Central memory CD4-positive, alpha-beta T cell (primary cell): Measurements from ENCODE around the gene SLC4A5.

Experiments used
- DNase-seq: peaks from one replicate; pipeline ENCODE4 v3.0.0; 2022

SLC4A5 gene

DNA sequence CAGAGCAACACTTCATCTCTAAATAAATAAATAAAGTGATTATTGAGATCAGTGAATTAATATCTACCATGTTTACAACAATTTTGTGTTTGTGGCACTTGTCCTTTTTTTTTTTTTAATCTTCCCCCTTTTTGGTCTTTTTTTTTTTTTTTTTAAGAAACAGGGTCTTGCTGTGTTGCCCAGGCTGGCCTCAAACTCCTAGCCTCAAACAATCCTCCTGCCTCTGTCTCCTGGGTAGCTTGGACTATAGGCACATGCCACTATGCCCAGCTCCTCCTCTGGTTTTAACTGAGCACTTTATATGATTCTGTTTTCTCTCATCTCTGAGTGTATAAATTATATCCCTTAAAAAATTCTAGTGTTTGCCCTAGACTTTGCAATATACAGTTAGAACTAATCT is 30.3 kb downstream of the SLC4A5 start:
- DNase-seq, result no peak

GRCh38 chr2:74307720-74308119 is 35.5 kb downstream of the SLC4A5 start:
- no peak for DNase-seq

GRCh38 chr2:74304332-74305148 is 38.7 kb downstream of the SLC4A5 start:
- DNase-seq, result no peak

GRCh38 chr2:74302865-74303264 is 40.4 kb downstream of the SLC4A5 start:
- no peak for DNase-seq

DNA sequence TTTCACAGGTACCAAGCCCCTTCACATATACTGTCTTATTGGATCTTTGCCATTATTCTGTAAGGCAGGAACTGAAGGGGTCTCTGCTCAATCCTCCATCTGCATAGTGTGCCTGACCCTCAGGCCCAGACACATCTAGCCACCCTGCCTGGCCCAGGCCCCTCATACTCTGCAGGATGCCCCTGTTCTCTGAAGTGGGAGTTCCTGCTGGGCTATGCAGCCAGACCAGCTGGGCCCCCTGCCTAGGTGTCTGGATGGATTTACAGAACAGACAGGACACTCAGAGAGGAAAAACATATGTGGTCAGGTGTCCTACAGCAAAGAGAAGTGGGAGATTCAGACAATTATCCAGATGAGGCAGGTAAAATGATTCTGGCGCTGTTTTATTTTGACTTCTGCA is 42.0 kb downstream of the SLC4A5 start:
- DNase-seq, result no peak

- no peak for DNase-seq
Measured at GRCh38 chr2:74300506-74300905, 42.7 kb downstream of the SLC4A5 start.

DNA sequence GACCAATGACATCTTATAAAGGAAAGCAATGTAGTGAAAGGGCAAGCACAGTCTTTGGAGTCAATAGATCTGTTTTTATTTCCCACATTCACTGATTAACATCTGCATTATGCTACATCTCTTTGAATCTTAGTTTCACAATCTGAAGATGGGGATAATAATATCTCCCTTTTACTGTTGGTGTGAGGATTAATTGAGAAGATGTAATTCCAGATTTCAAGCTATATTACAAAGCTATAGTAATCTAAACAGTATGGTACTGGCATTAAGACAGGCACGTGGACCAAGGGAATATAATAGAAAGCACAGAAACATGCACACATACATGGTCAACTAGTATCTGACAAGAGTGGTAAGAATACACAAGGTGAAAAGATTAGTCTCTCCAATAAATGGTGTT is 45.3 kb downstream of the SLC4A5 start:
- DNase-seq, result no peak

DNA sequence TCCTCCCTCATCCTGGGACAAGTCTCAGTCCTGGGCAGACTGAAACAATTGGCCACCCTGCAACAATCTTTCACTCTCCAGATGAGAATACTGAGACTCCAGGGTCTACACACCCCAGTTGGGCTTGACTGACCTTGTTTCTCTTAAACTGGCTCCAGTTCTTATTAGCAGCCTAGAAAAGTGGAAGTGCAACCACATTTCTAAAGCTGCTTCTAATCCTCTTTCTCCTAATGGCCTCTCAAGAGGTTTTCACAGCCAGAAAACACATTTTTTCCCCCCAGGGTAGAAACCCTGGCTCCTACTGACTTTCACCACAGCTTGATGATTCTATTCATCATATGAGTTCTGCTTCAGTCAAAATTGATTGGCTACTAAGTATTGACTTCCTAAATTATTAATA is 45.8 kb downstream of the SLC4A5 start:
- DNase-seq, result no peak

- DNase-seq, result no peak
Measured at GRCh38 chr2:74293191-74293991, 49.8 kb downstream of the SLC4A5 start.

GRCh38 chr2:74292751-74293150 is 50.5 kb downstream of the SLC4A5 start:
- DNase-seq, result no peak

DNA sequence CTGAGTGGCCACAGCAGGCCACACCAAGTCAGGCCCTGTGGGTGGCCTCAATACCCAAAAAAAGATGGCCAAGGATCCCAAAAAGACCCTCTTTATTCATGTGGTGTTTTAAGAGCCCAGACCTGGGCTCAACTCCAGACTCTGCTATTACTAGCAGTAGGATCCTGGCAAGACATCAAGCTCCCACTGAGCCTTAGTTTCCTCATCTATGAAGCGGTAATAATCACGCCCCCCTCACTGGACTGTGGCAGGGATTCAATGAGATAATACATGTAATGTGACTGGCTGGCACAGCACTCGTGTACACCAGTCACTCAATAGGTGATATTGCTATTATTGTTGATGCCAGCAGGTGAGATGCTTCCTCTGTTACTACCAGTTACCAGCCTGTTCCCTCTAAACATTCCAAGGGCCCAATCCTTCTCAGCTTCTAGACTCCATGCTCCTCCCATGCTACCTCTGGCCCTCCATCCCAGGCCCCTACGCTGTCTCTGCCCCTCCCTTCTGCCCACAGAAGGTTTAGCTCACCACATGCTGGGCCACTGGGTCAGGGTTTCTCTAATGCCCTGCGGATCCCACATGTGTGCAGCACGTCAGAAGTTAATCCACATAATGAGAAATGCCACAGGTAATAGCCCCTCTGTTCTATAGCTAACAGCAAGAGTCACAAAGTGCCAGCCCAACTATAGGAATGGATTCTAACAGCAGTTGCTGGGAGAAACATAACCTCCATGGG is 51.2 kb downstream of the SLC4A5 start:
- no peak for DNase-seq

DNA sequence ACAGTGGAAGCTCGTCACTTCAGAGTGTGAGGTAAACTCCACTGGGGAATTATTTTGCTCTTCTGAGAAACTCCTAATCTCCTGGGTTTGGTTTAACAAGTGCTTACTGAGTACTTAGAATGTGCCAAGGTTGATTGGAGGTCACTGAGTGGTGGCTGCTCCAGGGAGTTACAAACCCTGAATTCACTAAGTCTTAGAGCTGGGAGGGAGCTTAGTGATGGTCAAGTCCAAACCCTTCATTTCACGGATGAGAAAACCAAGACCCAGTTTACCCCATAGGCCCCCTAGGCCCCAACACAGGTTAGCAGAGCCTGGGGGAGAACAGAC is 52.0 kb downstream of the SLC4A5 start:
- DNase-seq, result no peak

GRCh38 chr2:74290466-74291217 is 52.6 kb downstream of the SLC4A5 start:
- peak; percentile 68 for DNase-seq

DNA sequence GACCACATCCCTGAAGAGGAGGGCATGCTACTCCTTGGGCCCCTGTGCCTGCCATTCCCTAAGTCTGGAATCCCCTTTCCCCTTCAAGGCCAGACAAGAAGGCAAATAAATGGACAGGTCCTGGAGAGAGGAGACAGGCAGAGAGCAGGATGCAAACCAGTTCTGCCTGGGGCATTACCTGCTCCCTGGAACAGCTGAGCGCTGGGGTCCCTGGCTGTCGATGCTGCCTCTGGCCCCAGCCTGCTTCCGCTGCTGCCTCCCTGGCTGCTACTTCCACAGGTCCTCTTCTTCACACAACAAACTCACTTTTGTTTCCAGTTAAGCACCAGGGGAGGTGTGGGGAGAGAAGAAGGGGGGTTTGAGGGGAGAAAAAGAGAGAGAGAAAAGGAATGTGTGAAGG is 53.1 kb downstream of the SLC4A5 start:
- DNase-seq, result no peak

GRCh38 chr2:74286725-74287124 is 56.5 kb downstream of the SLC4A5 start:
- no peak for DNase-seq

- no peak for DNase-seq
Measured at GRCh38 chr2:74281141-74281975, 61.9 kb downstream of the SLC4A5 start.

DNA sequence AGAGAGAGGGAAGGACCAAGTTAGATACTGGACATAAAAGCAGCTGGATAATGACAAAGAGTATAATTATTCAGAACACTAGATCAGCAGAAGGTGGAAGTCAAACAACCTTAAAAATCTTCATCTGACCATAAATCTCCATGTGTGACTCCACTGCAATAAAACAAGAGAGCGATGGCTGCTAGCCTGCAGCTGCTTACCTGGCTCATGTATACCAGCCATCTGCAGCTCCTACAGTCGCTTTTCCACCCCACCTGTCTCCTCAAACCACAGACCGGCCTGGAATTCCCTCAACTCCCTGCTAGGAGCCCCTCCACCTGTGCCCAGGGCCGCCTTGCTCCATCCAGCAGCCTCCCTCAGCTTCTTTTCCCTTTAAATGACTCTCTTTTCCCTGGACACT is 64.5 kb downstream of the SLC4A5 start:
- no peak for DNase-seq

- no peak for DNase-seq
Measured at GRCh38 chr2:74278176-74278575, 65.0 kb downstream of the SLC4A5 start.

- DNase-seq, result no peak
Measured at GRCh38 chr2:74275228-74275627, 68.0 kb downstream of the SLC4A5 start.

DNA sequence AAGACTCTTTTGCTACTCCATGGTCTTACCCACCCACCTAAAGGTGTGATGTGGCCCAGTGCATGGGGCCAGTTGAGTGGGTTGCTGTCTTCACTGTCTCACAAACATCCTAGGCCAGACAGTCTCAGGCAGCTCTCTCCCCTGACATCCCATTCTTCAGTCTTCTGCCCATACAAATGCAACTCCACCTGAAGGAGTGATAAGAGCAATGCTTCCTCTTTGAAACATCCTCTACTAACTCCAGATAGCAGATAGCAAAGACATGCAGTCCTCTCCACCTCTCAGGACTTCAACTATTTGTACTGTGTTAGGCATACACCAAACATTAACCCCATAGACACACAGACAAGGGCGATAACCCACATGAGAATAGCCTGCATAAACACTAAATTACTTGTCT is 73.5 kb downstream of the SLC4A5 start:
- no peak for DNase-seq

GRCh38 chr2:74267068-74267467 is 76.1 kb downstream of the SLC4A5 start:
- DNase-seq, result peak; percentile 65

DNA sequence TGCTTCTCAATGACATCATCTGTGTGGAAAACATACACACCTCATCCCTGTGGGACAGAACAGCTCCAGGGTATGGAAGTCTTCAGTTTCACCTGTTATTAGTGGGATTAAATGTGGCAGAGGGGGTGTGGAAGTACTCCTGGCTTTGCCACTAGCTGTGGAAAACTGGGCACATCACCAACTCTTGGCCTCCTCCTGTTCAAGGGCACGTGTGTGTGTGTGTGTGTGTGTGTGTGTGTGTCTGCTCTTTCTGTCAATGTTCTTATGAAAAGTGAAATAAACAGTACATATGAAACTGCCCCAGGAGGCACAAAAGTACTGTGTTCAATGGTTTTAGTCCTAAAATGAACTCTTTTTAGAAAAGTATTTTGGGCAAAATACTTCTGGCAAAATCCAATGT is 78.9 kb downstream of the SLC4A5 start:
- no peak for DNase-seq
